Stimulated activated CD4-positive, alpha-beta T cell treated with anti-CD3 and anti-CD28 coated beads, Interleukin-4, amount 100 ng/mL, for 48 hours (primary cell): Measurements from ENCODE around the gene MAGEL2.
"Not testable (repeated sequence)": the region's sequence is repeated elsewhere in the genome, so short reads cannot be mapped to it uniquely, and the experiment has no call there.

Experiments used
- DNase-seq, 2 donors: peaks; one replicate each; pipeline ENCODE4 v3.0.0-alpha.2; 2020; ENCODE audit warnings: low read depth in 2 of 2

The MAGEL2 gene

GRCh38 chr15:23606226-23606625 is 41.4 kb downstream of the MAGEL2 start:
- DNase-seq = no peak

- DNase-seq = no peak
Observed at GRCh38 chr15:23602124-23602523, 45.5 kb downstream of the MAGEL2 start.

GRCh38 chr15:23599053-23599452 is 48.6 kb downstream of the MAGEL2 start:
- DNase-seq = no peak

- not testable (repeated sequence) for DNase-seq
Observed at GRCh38 chr15:23597278-23597677, 50.4 kb downstream of the MAGEL2 start.

- DNase-seq = no peak
Observed at GRCh38 chr15:23596736-23597135, 50.9 kb downstream of the MAGEL2 start.

- no peak for DNase-seq
Observed at GRCh38 chr15:23595368-23595767, 52.3 kb downstream of the MAGEL2 start.

- no peak for DNase-seq
Observed at GRCh38 chr15:23594252-23594770, 53.4 kb downstream of the MAGEL2 start.
